ENCODE measurements around the gene ZMYND11.

ZMYND11 gene

DNA sequence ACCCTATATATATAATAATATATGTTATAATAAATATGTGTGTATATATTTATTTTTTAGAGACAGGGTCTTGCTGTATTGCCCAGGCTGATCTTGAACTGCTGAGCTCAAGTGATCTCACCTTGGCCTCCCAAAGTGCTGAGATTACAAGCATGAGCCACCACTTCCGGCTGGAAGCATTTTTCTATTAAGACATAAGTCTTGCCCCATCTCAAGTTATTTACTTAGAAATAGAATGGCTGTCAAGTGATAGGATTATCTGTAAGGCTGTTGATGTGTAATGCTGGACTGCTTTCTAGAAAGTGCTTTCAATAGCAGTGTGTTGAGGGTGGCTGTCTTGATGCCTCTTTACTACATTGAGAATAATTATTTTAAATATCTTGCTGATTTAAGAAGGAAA, 65.2 kb downstream of the ZMYND11 start:
- no peak for DNase-seq

DNA sequence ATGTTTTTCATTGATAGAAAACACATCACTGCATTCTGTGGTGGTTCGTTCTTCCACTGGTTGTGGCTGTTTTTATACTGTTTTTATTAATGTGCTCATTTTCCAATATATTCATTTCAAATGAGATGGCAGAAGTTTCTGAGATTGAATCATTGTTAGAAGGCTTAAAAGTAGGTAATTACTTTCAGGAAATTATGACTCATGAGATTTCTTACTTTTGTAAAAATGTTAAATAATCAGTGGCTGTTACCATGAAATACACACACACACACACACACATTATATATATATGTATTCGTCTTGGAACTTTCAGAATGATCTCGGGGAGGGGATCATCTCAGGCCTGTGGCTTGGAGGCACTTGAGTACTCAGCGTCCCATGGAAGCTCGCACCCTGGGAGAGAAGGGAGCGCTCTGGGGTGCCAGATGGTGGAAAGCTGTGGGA, 66.1 kb downstream of the ZMYND11 start:
- no peak for DNase-seq

DNA sequence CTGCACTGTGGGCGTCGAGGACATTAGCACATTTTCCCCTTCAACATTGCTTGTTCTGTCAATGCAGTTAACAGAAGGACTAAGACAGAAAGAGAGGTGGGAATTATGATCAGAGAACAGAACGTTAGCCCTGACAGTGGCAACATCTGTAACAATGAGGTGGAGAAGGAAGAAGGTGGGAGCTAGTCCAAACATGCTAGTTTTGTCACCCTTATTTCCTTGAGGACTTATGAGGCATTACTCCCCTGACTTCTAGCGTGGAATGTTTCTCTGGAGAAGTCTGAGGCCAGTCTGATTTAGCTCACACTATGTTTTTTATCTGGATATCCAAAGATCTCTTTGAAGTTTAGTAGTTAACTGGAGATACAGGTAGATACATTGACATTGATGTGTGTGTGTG, 73.4 kb downstream of the ZMYND11 start:
- no peak for DNase-seq

DNA sequence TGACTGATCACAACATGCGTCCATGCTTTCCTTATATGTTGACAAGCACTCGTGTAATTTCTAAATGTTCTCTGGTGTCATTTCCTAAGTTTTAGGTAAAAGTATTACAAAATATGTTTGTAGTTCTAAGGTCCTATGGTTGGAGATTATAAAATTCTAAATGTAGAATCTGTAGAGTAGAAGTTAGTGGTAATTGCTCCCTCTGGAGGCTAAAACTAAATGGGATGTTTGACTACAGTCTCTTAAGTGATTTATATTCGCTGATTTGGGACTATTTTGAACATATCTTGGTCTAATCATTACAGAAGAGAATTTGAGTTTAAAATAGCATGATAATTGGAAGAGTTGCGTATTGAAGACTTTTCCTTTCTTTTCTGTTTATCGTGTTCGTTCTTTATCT, 74.1 kb downstream of the ZMYND11 start:
- DNase-seq = no peak

DNA sequence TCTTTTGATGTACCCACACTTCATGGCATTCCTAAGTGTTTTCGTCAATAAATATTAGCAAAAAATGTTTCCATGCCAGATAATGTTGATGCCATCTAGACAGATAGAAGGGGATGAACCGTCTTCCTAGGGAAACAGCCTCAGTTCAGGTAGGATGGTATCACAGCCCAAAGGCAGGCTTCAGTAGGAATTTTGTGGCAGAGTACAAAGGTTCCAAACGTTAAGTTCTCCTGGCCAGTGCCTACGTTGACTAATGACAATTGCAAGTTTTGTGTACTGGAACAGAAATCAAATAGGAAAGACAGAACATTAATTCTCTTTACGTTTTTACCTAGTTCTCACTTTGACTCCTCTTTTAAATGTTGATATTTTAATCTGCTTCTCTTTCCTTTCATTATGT, 75.0 kb downstream of the ZMYND11 start:
- no peak for DNase-seq

DNA sequence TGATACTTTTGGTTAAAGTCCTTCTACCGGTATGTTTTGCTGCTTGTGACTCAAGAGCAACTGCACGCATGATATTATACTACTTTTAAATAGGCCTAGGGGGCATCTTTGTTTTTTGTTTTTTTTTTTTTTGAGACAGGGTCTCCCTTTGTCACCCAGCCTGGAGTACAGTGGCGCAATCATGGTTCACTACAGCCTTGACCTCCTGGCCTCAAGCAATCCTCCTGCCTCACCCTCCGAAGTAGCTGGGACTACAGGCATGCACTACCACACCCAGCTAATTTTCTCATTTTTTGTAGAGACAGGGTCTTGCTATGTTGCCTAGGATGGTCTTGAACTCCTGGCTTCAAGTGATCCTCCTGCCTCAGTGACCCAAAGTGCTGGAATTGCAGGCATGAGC, 80.2 kb downstream of the ZMYND11 start:
- no peak for DNase-seq

DNA sequence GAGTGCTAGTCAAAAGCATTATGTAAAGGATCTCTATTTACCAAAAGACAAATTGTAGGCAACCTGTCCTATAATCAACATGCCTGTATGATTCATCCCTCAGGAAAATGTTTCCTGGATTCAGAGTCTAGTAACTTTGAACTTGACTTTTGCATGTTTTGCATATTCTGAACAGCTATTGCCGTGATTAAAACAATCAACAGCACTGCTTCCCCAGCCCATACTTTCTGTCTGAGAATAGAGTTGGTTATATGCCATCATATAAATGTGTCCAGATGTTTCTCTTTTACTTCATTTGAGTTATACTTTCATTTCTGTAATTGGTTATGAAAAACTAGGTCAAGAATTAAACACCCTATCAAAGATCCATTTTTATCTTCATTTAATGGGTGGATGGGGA, 83.5 kb downstream of the ZMYND11 start:
- DNase-seq = no peak

DNA sequence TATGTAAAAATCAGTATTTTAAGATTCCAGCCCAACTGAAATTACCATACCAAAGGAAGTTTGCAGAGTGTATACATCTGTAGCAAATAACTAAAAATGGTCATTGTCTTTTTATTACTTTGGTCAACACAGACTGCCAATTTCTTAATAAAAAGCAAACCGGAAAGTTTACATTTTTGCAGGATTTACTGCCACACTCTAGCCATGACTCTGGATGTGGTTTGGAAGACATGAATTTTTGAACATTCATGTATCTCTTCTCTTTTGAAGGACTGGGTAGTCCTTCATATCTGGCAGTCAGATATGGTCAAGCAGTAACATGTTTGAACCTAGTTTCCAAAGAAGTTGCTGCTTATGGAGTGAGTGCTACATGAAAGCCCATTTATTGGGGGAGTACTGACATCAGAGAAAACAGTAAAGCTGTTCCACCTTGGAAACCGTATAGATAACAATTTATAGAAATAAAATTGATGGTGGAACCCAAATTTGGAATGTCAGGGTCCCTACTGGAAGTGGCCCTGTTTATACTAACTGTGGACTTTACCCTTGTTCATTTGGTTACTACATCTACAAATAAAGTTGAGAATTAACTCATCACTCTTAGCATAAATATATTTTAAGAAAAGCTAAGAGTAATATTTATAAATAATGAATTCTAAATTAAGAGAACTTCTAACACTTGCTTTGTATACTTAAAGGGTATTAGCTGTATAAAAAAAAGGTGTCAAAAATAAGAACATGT, 84.6 kb downstream of the ZMYND11 start:
- no peak for DNase-seq

DNA sequence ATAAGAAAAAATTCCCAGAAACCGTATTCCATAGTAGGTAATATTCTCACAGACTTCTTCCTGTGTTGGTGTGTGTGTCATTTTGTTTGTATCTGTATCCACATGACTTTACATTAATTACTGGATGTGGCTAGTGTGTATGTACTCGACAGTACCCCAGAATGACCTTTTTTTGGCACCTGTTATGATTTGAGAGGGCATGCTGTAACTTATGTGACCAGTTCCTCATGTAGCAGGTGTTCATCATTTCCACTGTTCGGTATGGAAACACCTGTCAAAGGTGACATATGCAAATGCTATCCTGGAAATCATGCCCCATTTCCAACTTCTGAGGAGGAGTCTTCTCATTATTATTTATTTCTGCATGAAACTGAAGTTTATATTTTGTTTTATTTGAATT, 89.3 kb downstream of the ZMYND11 start:
- DNase-seq = no peak

DNA sequence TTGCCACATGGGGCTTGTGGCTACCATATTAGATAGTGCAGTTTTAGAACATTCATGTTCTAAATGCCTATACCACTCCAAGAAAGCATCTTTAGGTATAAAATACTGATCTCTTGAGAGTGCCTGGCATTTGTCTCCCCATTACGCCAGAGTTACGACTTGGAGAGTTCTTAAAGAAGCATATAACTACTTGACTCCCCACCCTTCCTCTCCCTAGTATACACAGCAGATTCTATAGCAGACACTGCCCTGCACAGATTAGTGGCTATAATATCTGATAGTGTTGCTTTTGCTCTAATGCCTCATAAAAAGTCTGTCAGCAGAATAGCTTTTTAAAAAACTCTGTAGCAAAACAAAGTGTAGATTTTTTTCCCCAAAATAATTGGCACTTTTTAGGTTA, 90.8 kb downstream of the ZMYND11 start:
- DNase-seq = no peak

DNA sequence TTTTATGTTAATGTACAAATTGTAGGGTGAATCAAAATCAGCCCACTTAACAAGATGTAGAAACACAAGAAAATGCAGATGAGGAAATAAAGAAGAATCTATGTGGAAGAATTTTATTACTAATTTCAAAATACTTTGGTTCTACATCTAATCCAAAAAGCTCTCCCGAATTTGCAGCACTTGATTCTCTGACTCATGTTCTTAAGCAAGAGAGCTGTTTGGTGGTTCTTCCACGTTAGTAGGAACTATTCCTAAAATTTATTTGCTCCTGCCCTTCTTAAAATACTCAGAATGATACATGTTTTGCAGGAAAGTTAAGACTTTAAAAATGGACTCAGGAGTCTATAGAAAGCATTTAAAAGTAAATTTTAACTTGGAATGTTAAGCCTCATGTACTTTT, 91.8 kb downstream of the ZMYND11 start:
- DNase-seq = no peak

DNA sequence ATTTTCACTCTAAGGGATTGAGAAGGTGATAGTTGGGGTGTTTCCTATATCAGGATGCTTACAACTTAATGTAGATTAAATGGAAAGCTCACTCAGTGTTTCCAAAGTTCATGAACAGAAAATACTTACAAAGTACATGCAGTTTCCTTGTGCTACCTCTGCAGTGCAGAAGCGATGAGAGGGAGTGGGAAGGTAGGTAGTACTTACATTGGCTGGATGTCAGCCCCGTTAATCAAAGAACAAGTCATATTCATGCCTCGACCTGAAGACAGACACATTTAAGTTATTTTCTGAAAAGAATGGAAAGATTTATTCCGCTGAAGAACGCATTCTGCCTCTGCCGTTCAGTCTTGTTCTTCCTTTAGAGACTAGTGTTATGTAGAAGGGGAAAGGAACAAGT, 93.1 kb downstream of the ZMYND11 start:
- DNase-seq = no peak

DNA sequence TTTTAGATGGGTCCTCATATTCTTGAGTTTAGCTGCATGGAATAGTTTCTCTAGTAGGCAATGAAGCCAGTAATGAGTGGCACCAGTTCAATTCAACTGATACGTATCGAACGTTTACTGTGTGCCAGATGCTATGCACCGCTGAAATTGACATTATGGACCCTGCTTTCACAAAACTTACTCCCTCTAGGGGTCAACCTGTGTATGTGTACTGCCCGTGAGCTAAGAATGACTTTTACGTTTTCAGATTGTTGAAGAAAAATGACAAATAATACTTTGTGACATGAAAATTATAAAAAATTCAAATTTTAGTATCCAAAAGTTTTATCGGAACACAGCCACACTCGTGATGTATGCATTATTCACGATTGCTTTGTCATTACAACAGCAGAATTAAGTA, 95.5 kb downstream of the ZMYND11 start:
- DNase-seq = no peak

DNA sequence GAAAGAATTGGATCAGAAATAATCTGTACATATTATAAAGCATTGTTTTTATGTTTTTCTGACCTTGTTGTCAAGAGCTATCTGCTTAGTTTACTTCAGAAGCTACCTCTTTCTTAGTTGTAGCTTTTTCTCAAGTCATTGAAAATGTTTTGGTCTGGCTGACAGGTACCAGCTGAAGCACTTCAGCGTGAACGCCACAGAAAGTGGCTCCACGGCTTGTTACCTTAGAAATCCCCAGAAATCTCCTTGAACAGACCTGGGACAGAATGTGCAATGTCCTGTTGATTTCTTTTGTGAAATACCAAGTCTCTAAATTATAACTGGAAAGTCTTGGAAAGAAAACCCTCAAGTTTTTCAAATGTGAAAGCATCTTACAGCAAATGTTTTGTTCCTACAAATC, 96.8 kb downstream of the ZMYND11 start:
- DNase-seq = no peak

DNA sequence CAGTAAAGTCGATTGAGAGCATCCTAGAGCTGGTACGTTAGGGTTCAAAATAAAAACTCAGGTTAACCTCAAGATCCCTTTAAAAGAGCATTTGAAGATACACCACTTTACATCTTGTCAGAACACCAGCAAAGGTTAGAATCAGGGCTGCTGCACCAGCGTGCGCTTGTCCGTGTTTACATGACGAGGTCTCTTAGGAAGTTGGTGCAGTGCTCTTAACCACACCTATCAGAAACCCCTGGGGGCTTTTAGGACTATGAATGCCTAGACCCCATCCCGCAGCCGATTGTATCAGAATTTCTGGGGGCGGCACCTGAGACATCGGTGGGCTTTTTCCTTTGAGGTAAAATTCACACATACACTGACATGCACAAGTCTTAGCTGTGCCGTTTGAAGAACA, 97.6 kb downstream of the ZMYND11 start:
- DNase-seq = no peak

DNA sequence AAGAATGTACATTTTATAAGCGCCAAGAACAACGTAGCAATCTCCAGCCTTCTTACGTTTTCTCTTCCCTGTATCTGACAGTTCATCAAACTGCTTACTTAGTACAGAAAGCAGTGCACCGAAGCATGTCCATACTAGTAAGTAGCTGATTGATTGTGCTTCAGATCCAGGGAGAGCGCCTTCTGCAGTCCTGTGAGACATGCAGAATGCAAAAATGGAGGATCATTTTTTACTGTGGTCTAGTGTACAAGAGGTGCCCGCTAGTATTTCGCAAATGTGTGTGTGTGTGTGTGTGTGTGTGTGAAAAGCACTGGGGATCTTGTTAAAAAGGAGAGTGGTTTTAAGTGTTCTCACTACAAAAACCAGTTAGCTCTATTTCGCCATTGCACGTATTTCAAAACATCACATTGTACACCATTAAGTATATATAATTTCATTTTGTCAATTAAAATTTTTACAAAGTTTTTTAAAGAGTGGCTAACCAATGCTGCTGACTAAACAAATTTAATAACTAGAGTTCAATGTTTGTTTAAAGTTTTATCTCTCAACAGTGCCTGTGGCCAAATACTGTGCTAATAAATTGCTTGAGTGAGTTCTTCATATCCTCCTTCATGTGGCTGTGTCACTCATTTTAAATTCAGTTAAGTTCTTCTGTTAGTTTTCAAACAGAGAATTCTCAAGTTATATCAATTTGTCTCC, 99.6 kb downstream of the ZMYND11 start:
- DNase-seq = no peak

DNA sequence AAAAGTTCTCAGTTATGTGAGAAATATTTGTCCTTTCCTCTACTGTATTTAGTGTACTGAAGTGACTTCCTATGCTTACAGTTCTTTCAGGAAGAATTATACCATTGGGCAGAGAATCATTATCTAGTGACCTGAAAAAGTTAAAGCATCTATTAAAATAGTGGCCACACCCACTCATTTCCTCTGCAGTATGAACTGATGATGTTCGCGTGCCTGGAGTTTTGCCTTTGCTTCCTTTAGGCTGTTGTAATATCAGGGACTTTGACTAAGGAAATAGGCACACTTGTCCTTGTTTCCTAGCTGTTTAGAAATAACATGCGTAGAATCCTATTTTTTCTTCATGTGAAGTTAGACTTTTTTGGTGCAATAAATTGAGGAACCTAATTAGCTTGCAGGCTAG, 100.7 kb downstream of the ZMYND11 start:
- DNase-seq = no peak

DNA sequence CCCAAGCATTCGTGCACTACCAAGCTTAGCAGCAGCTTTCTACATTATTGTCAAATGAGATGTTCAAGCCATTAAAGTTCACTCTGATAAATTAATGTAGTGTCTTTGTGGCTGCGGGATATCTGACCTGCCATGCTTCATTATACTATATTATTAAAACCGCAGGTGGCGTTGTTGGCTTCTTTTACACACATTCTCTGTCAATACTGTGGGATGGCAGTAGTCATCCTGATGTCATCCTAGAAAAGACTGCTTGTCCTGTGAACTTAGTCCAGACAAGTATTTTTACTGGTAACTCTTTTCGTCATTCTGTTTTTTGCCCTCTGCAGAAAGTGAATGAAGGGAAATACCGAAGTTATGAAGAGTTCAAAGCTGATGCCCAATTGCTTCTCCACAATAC, 103.9 kb downstream of the ZMYND11 start:
- DNase-seq = no peak

DNA sequence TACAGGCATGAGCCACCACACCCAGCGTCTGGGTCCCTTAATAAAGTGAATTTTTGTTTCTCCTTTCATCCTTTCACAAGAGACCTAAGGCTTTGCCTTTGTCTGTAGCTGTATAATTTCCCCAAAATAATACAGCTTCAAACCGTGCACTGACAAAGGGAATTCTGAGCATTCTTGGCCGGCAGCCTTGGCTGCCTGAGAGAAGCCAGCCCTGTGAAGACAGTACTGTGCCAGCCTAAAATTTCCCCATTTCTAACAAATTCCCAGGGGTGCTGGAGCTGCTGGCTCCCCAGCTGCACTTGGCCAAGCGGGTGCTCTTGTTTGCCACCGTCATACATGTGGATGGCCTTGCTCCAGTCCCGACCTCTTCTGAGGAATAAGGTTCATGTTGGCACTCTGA, 106.2 kb downstream of the ZMYND11 start:
- no peak for DNase-seq

DNA sequence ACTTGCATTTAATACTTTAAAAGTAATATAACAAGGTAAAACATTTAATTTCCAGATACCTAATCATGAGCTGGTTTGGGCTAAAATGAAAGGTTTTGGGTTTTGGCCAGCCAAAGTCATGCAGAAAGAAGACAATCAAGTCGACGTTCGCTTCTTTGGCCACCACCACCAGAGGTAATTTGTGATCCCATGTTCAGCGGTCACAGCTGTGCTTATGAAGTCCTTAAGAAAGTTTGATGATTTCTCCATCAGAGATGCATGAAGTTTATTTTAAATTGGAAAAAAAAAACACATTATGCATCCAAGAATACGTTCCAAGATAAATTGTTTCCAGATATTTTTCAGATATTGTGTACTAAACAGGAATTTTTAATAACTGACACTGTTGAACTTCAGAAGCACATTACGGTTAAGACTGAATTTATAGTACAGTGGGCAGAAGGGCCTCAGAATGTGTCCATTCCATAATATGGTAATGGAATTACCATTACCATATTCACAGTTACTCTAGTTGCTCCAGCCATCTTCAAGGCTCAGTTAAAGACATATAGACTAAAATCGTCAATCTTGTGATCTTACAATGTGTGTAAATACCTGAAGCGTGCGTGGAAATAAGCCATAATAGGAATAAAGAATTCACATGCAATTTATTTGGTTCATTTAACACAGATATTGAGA, 106.8 kb downstream of the ZMYND11 start:
- no peak for DNase-seq

DNA sequence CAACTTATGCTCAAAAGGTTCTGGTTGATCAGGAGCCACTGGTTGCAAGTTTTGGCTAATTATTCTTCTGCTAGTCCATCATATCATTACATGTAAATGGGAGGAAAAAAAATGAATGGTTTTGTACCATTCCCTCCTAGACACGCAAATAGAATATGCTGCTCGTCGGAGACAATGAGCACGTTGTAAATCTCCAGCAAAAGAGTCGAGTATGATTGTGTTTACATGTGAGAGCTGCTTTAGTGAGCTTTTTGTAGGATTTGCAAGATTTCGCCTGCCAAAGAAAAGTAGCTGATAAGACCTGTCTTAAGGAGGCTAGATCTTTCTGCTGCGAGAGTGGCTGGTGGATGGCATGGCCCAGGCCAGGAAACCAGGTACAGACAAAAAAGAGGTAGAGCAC, 109.0 kb downstream of the ZMYND11 start:
- DNase-seq = no peak

DNA sequence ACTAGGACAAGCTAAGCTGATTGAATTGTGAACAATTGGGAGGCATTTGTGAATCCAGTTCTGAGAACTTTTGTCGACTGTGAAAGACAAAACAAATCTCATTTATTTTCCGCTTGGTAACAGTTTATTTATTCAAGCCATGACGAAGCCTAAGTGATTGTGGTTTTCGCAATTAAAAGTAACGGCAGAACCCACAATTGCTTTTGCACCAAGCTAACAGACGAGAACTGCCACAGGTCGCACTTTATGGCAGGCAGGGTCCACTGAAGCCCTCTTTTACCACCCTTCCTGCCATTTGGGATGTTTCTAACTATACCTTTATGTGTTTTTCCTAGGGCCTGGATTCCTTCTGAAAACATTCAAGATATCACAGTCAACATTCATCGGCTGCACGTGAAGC, 111.2 kb downstream of the ZMYND11 start:
- no peak for DNase-seq

DNA sequence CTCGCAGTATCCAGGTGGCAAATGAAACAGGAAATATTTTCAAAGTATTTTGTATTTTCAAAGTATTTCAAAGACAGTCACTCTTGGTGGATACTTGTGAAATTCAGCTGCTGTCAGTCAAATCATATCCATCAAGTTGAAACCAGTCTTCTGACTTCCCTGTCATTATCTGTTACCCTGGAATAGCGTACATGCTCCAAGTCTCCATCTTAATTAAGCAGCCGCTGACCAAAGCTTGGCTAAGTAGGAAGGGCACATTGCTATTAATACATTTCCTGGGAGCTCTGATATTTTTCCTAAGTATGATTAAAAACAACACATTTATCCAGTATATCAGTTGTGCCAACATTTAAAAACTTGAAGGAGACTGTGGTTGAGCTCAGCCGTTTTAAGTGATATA, 112.2 kb downstream of the ZMYND11 start:
- no peak for DNase-seq

DNA sequence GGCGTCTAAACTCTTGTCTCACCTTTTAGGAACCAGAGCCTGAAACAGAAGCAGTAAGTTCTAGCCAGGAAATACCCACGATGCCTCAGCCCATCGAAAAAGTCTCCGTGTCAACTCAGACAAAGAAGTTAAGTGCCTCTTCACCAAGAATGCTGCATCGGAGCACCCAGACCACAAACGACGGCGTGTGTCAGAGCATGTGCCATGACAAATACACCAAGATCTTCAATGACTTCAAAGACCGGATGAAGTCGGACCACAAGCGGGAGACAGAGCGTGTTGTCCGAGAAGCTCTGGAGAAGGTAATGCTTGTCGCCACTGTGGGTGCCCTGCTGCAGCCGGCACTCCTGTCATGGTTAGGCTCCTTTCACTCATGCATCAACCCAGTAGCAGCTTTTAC, 113.1 kb downstream of the ZMYND11 start:
- no peak for DNase-seq

All from stimulated activated naive CD4-positive, alpha-beta T cell treated with Interleukin-2 at 50 U/mL for 16 hours (primary cell).